GM19438 (cell line): ENCODE results near the gene FRMD4A.
"Not testable (repeated sequence)": the region's sequence is repeated elsewhere in the genome, so short reads cannot be mapped to it uniquely, and the experiment has no call there.

Experiments
- ATAC-seq: cut with Tn5 transposase; IDR thresholded peaks from one replicate; pipeline ENCODE4 v1.9.1; 2021; ENCODE audit warnings: low read depth; ENCODE audit not compliant: unreplicated experiment

Gene FRMD4A

DNA sequence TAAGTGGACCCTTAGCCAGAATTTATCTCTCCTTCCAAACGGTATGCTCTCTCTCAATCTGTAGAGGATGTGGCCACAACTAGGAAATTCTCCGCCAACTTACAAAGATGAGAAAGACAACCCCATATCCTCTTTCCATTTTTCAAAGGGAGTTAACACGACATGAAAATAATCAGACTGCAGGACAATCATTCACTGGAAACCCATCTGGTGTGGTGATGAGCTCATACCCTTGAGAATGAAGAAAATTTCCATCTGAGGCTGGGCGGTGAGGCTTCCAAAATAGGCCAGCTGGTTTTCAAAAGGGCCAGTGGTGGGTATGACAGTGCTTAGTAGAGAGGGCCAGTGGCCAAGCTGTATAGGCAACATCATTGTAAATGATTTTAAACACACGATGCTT is 369.6 kb downstream of the FRMD4A start:
- ATAC-seq = no peak

- no peak for ATAC-seq
Observed at GRCh38 chr10:13960603-13961002, 370.1 kb downstream of the FRMD4A start.

GRCh38 chr10:13959443-13960359 is 371.0 kb downstream of the FRMD4A start:
- ATAC-seq = no peak

DNA sequence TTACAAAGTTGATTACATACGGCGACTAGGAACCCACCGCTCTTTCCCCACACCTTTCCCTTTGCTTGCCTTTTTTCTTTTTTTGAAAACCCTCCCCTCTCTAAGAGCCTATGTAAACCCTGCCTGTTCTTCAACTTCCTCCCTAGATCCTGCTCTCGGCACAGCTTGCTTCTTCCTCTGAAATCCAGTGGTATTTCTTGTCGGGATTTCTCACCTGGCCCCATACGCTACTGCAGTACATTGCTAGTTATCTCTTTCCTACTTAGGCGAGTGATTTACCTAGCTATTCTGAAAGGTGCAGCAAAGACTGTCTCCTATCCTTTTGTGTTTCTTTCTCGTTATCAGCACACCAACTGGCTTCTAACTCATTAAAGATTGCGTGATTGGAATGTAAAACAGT is 372.9 kb downstream of the FRMD4A start:
- ATAC-seq = no peak

- ATAC-seq = no peak
Observed at GRCh38 chr10:13956826-13957225, 373.9 kb downstream of the FRMD4A start.

DNA sequence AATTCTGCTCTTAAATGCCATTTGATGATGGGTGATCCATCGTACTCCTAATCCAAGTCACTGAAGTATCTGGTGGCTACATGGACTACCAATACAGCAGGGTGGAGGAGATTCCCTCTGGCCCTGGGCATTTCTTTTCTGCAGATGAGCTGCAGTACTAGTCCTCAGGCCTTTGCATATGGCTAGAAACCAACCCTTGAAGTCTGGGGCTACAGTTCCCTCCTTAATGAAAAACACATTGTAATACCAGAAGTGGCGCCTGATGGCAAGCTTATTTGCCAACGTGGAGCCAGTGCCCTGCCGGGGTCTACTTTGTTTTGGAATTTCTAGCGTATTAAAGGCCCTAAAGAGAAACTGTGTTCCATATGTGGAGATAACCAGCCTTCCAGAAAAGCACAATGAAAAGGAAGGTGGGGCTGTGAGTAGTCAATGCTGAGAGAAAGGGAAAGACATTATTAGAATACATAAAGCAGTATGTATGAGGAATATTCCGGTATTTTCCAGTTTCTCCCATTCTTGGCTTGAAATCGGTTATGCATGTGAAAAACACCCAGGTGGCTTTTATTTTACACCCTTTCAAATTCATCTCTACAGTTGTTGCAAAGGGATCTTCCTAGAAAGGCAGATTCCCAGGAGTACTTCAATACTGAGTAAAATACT is 375.2 kb downstream of the FRMD4A start:
- ATAC-seq = no peak

GRCh38 chr10:13954195-13954594 is 376.5 kb downstream of the FRMD4A start:
- ATAC-seq = not testable (repeated sequence)

- ATAC-seq = no peak
Observed at GRCh38 chr10:13953371-13953770, 377.4 kb downstream of the FRMD4A start.

DNA sequence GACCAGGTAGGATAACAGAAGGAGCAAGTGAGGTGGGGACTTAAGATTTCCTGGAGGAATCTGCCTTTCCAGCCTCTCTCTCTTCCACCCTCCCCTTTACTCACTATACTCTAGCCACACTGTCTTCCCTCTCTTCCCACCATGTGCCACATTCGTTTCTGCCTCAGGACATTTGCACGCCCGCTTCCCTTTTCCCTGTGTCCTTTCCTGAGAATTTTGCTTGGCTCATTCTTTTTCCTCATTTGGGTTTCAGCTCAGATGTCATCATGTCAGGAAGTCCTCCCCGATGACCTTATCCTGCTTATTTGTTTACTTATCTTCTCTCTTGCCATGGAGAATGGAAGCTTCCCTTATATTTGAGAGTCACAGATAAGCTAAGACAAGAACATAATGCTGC is 380.2 kb downstream of the FRMD4A start:
- ATAC-seq = no peak

- ATAC-seq = no peak
Observed at GRCh38 chr10:13949844-13950542, 380.7 kb downstream of the FRMD4A start.

GRCh38 chr10:13946209-13946460 is 384.6 kb downstream of the FRMD4A start:
- ATAC-seq = no peak

DNA sequence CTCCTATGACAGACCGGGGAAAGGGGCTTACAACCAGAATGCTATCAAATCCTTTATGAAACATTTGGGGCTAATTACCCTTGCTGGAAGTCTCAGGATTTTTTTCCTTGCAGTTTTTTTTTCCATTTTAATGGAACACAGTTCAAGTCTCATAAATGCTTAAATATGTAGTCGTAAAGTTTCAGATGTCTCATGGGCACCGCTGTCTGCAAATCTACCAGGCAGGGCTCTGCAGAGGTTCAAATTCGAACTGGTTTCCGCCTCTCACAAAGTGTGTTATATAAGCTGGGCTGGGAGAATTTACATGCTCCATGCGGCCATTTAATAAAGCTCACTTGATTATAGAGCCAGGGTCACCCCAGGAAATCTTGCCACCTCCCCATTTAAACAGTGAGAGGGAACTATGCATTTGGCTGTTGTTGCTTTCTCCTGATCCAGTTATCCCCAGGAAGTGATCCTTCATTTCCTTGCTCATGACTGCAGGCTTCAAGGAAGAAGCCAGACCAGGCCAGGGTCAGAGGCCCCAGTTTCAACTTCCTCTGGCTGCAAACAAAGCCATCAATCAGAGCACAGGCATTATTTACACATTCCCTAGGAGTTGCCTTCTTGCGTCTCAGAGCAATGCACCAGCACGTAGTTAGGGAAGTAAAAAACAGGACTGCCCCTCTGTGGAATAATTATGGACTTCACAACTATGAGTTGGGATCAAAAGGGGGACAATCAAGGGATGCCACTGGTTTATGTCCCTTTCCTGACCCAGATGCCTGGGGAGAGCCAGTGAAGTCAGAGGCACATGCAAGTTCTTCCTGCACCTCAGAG is 385.1 kb downstream of the FRMD4A start:
- no peak for ATAC-seq

GRCh38 chr10:13944823-13945222 is 385.9 kb downstream of the FRMD4A start:
- ATAC-seq = no peak

DNA sequence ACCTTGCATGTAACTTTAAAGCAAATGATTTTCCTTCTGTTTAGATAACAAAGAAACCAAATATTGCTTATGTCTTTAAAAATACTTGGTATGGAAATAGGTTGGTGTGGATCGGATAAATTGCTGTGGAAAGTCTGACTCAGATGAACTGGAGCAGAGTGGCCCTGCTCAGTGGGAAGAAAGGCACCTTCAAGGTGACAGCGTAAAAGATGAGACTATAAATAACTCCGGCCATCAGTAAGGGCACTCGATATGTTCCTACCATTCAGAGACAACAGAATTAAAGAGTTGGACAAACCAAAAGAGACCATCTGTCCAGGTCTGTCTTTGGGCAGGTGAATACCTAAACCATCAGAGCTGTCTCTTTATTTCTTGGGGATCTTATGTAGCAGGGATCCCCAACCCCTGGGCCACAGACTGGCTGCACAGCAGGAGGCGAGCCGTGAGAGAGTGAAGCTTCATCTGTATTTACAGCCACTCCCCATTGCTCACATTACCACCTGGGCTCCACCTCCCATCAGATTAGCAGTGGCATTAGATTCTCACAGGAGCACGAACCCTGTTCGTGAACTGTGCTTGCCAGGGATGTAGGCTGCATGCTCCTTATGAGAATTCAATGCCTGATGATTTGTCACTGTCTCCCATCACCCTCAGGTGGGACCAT is 386.9 kb downstream of the FRMD4A start:
- no peak for ATAC-seq

DNA sequence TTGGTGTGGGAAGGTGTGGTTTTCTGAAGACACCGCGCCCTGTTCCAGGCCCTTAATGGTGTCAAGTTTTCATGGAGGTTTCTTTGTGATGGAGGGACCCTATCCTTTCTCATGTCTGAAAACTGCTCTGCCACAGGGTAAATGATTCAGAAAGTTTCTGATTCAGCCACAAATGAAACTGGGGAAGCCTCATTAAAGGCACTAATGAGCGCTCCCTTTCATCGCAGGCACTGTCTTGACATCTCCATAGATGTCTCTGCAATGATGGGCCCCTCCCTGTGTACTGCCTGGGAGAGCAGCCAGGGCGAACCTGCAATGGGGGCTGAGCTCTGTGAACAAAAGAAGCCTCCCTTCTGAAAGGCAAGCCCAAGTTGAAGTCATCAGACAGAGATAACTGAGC is 388.7 kb downstream of the FRMD4A start:
- no peak for ATAC-seq

GRCh38 chr10:13939391-13939790 is 391.3 kb downstream of the FRMD4A start:
- ATAC-seq = no peak

DNA sequence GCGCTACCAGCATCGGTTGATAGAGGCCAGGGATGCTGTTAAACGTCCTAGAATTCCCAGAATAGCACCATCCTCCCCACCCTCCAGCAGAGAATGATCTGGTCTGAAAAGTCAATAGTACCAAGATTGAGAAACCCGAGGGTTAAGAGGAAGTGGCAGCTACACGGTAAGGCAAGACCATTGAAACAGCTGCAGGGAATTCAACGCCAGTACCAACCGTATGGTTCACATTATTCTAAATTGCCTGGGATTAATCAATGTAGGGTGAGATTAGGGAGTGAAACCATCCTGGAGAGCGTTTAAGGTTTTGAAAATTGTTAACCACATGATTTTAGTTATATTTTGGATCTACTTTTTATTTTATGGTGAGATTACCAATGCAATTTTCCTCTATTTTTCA is 391.8 kb downstream of the FRMD4A start:
- ATAC-seq = no peak

DNA sequence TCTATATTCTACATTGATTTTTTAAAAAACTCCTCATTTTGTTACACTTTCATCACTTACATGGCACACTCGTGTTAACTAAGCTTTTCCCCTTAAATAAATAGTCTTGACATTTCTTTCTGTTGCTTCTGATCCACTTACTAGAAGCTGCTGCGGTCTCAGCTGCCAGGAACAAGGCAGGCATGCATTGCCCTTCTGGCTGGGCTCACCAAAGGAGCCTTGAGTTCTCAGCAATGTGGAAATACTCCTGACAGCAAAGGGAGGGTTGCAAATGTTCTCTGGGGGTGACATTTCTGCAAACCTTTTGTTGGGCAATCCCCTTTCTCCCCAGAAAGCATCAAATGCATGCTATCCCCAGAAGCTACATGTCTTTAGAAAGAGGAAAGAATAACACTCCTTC is 393.9 kb downstream of the FRMD4A start:
- no peak for ATAC-seq

DNA sequence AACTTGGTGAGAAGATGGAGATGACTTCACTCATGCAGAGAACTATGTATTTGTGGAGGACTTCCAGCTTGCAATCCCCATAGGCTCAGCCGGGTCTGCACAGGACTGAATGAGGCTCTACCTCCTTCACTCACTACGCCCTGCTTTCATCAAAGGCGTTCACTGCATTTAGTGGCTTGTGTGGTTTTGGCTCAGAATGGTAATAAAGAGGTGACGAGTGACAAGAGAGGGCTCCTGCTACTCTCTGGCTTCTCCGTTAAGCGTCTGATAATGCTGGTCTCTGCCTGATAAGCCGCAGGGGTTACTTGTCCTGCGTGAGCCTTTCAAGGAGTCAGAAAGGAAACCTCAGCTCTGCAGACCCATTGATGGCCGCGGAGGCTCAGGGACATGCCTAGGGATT is 400.6 kb downstream of the FRMD4A start:
- no peak for ATAC-seq

DNA sequence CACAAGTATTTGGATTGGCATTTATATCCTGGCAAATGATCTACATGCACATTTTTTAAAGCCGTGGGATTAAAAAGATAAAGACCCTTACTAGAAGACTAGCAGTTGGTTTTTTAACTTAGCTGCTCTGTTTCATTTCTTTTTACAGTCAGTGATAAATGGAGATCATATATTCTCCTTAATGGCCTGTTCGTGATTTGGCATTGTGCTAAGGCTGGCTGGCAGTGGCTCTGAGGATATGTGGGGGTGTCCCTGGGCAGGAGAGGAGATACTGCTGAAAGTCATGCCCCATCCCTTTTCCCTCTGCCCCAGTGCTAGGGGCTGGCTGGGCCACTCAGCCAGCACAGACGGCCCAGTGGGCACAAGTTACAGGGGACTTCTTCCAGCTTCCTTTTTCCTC is 402.3 kb downstream of the FRMD4A start:
- ATAC-seq = no peak
